Adrenal gland (tissue), 12 donors: ENCODE data around the gene COL18A1. TPM values are rescaled to one million over a fixed set of nuclear protein-coding genes. Genes with fewer than 3 reads are reported as not detected.
A peak's percentile ranks its signal among the peaks of the same experiment; 100 is the strongest.

Experiments
- DNase-seq, 7 donors: peaks; one replicate each; pipeline ENCODE4 v3.0.0-alpha.2; 2019 to 2020
- H3K27ac ChIP-seq, 5 donors: fragments of 200-600 bp; sonication (generic) in 4 of 5; 1 replicate in 3 of 5; 2 replicates in 2 of 5; pipeline versions ENCODE4 v1.5.1 to v1.8.0; 2016 to 2020; ENCODE audit warnings: mild to moderate bottlenecking in 1 of 5
- H3K27me3 ChIP-seq: fragments of 200-600 bp; 2 replicates; pipeline ENCODE4 v1.8.0; 2021
- H3K36me3 ChIP-seq, 2 donors: fragments of 200-600 bp; replicated peaks in 1 of 2; 1 replicate in 1 of 2; 2 replicates in 1 of 2; pipeline versions ENCODE4 v1.5.1 to v1.8.0; 2018 to 2022
- H3K4me1 ChIP-seq, 2 donors: fragments of 200-600 bp; replicated peaks in 1 of 2; 1 replicate in 1 of 2; 2 replicates in 1 of 2; pipeline versions ENCODE4 v1.5.1 to v1.8.0; 2018 to 2021
- H3K4me3 ChIP-seq, 4 donors: fragments of 200-600 bp; sonication (generic) in 3 of 4; one replicate each; pipeline ENCODE4 v1.5.1; 2016 to 2018
- H3K9me3 ChIP-seq, 3 donors: fragments of 200-600 bp; sonication (generic) in 1 of 3; replicated peaks in 1 of 3; 1 replicate in 2 of 3; 2 replicates in 1 of 3; pipeline versions ENCODE4 v1.5.1 to v1.8.0; 2016 to 2021
- CTCF ChIP-seq, 6 experiments: fragments of 450-650 bp in 4 of 6; fragments of 200-600 bp in 2 of 6; sonication (generic) in 1 of 6; IDR thresholded peaks; 1 replicate in 5 of 6; 2 replicates in 1 of 6; pipeline versions ENCODE4 v1.5.1 to v1.8.0; 2016 to 2021; ENCODE audit warnings: antibody characterized with exemption in 6 of 6, mild to moderate bottlenecking in 2 of 6, moderate library complexity in 1 of 6
- POLR2A ChIP-seq, 2 donors: fragments of 450-650 bp; IDR thresholded peaks; one replicate each; pipeline ENCODE4 v1.6.1; 2017; ENCODE audit warnings: antibody characterized with exemption in 2 of 2, mild to moderate bottlenecking in 2 of 2, moderate library complexity in 1 of 2
- WGBS, 4 donors: extraction: QIAGEN DNeasy Blood & Tissue Kit in 2 of 4; methylation state at CpG; one replicate each; pipeline versions ENCODE4 v1.1.5 to v1.1.7; 2013 to 2017; 5-methylcytosine and 5-hydroxymethylcytosine counted together
- intact Hi-C, 2 donors: fragments of 100-400 bp; cut with DNase I; formaldehyde crosslinking; loops; one replicate each; pipeline versions ENCODE4 v1.14.1 to v1.15.0; 2022 to 2023
- polyA plus RNA-seq, 3 donors: library from polyadenylated mRNA; stranded (reverse); fragments of 200-250 nt in 2 of 3; fragments of 350-450 nt in 1 of 3; fragmentation: Illumina TruSeq in 1 of 3; extraction: RNeasy Lipid Tissue Mini Kit (QIAGEN cat#74804) in 1 of 3; gene quantifications; one replicate each; pipeline ENCODE4 v1.2.3, GENCODE V29; 2013 to 2014
- total RNA-seq, 9 donors: library from RNA; depleted of rRNA in 4 of 9; stranded (reverse); fragments of >200 nt in 4 of 9; fragments of 120-200 nt in 1 of 9; fragmentation: NEBNext Ultra II Directional in 1 of 9; extraction: Animal tissue kit (Norgen Biotek cat#: 25700) in 1 of 9; gene quantifications; one replicate each; pipeline versions ENCODE4 v1.1.0 to v1.2.4, GENCODE V29; 2013 to 2023
- donor health status: healthy with polysubstance abuse.
- donor health status: Bipolar disorder and iron deficiency.
- donor health status: DM: yes; HTN: yes; CAD: no.
- donor health status: DM: no; HTN: no; CAD: no.
- donor health status: DM: no; HTN: no; CAD: no.
- donor health status: DM: yes; HTN: yes; CAD: no.

COL18A1 gene
- total and polyA plus RNA-seq, 12 donors = 10.9 to 244 (median 141) TPM

- intact Hi-C loops = no loop called here
- no peak overlapping the region for H3K27ac ChIP-seq
- H3K27me3 ChIP-seq = no peaks in the 10 kb centered on the region
- WGBS, 4 donors = 88 to 94% (median 90%) methylated on average over 6 to 12 of the region's 12 CpGs
- no peak for TF ChIP-seq POLR2A (IDR thresholded peaks at IDR 0.05)
- H3K36me3 ChIP-seq = no peaks in the 10 kb centered on the region
- H3K4me3 ChIP-seq = no peak overlapping the region
- DNase-seq = no peak
- H3K9me3 ChIP-seq = no peaks in the 10 kb centered on the region
- no peaks in the 10 kb centered on the region for H3K4me1 ChIP-seq
Observed at GRCh38 chr21:45451771-45452182, 46.8 kb downstream of the COL18A1 start.

- H3K27me3 ChIP-seq = no peaks in the 10 kb centered on the region
- H3K36me3 ChIP-seq = no peaks in the 10 kb centered on the region
- 88 to 95% (median 91%) methylated on average over 7 of the region's 7 CpGs for WGBS, 4 donors
- DNase-seq = no peak
- TF ChIP-seq CTCF (IDR thresholded peaks at IDR 0.05) (no peak), POLR2A (IDR thresholded peaks at IDR 0.05) (no peak)
- H3K9me3 ChIP-seq = no peaks in the 10 kb centered on the region
- H3K4me1 ChIP-seq = no peaks in the 10 kb centered on the region
- no peak overlapping the region for H3K4me3 ChIP-seq
- intact Hi-C loops = no loop called here
- no peak overlapping the region for H3K27ac ChIP-seq
Observed at GRCh38 chr21:45452696-45453307, 47.8 kb downstream of the COL18A1 start.

DNA sequence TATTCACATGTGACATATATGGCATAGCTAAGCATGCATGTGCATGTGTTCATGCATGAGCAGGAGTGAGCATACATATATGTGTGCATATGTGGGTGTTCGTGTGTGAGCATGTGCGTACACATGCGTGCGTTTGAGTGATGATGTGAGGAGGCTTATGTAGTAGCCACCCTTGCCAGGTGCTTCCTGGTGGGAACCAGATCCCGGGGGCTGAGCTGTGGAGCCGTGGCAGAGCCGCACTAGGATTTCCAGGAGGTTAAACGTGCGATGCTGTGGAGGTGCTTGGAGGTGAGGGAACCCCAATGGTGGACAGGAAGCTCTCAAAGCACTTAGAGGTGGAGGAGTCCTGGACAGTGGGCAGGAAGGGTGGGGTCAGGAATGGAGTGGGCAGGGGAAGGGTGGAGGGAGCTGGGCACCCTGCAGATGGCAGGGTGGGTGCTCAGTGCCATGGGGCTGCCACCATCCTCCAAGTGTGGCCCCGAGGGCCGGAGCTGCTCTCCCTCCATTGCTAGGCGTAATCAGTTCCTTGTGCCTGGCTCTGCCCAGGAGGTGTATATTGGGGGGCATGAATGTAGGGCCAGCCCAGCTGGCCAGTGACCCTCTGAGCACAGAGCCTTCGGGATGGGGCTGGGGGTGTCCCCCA lies 48.5 kb downstream of the COL18A1 start:
- H3K27ac ChIP-seq = peak overlapping the region in 1 of 5 donors; percentile 50
- 86 to 92% (median 88%) methylated on average over 8 to 13 of the region's 13 CpGs for WGBS, 4 donors
- TF ChIP-seq POLR2A (IDR thresholded peaks at IDR 0.05) (no peak), CTCF (IDR thresholded peaks at IDR 0.05) (no peak)
- no peak overlapping the region for H3K4me3 ChIP-seq
- intact Hi-C loops = no loop called here
- no peaks in the 10 kb centered on the region for H3K9me3 ChIP-seq
- H3K4me1 ChIP-seq = no peaks in the 10 kb centered on the region
- no peak for DNase-seq
- H3K27me3 ChIP-seq = no peaks in the 10 kb centered on the region
- no peaks in the 10 kb centered on the region for H3K36me3 ChIP-seq

- Histone ChIP-seq H3K4me1 (no peaks in the 10 kb centered on the region), H3K4me3 (no peak overlapping the region), H3K27ac (peak overlapping the region in 2 of 5 donors; percentile 9 to 50), H3K9me3 (no peaks in the 10 kb centered on the region), H3K36me3 (no peaks in the 10 kb centered on the region), H3K27me3 (no peaks in the 10 kb centered on the region)
- no peak for TF ChIP-seq POLR2A (IDR thresholded peaks at IDR 0.05)
- TF ChIP-seq CTCF (IDR thresholded peaks at IDR 0.05) = no peak
- no peak for DNase-seq
- intact Hi-C loops = no loop called here
- WGBS, 4 donors = 71 to 86% (median 82%) methylated on average over 17 to 24 of the region's 24 CpGs
Observed at GRCh38 chr21:45454060-45454925, 49.3 kb downstream of the COL18A1 start.
